ENCODE measurements around the gene PLAAT4.
A peak's percentile ranks its signal among the peaks of the same experiment; 100 is the strongest.
"Not testable (repeated sequence)": the region's sequence is repeated elsewhere in the genome, so short reads cannot be mapped to it uniquely, and the experiment has no call there.

PLAAT4 gene

DNA sequence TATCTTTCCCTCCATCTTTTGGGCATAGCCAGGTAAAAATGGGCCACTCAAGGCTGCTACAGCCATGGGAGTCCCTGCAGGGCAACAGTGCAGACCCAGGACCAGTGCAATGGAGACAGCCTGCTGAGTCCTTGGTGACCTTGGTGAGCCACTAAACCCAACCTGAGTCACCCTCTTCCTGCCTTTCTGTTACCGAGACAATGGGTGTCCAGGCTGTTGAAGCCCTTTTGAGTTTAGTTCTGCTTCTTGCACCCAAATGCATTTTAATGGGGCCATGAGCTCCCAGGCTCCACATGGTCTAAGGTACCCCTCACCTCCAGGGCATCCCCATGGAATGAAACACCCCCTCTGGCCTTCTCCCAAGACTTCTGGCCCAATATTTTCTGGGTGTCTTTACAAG, 874 bp upstream of the PLAAT4 start:
- peak; percentile 89 for DNase-seq (ENCODE audit: low read depth)
- TF ChIP-seq, protein P1, sequence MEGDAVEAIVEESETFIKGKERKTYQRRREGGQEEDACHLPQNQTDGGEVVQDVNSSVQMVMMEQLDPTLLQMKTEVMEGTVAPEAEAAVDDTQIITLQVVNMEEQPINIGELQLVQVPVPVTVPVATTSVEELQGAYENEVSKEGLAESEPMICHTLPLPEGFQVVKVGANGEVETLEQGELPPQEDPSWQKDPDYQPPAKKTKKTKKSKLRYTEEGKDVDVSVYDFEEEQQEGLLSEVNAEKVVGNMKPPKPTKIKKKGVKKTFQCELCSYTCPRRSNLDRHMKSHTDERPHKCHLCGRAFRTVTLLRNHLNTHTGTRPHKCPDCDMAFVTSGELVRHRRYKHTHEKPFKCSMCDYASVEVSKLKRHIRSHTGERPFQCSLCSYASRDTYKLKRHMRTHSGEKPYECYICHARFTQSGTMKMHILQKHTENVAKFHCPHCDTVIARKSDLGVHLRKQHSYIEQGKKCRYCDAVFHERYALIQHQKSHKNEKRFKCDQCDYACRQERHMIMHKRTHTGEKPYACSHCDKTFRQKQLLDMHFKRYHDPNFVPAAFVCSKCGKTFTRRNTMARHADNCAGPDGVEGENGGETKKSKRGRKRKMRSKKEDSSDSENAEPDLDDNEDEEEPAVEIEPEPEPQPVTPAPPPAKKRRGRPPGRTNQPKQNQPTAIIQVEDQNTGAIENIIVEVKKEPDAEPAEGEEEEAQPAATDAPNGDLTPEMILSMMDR (IDR thresholded peaks at IDR 0.05; ENCODE audit: low read depth, low read length): no peak
- TF ChIP-seq POLR2A (IDR thresholded peaks at IDR 0.05; ENCODE audit: extremely low read depth, insufficient read length) (no peak), MYC (IDR thresholded peaks at IDR 0.05; ENCODE audit: low read depth, low read length) (no peak), MAX (IDR thresholded peaks at IDR 0.05; ENCODE audit: low read depth, low read length) (peak; percentile 50; the same call in 1 of the 2 replicates)
- no peak overlapping the region for H3K4me3 ChIP-seq (ENCODE audit: low read depth, low read length)

DNA sequence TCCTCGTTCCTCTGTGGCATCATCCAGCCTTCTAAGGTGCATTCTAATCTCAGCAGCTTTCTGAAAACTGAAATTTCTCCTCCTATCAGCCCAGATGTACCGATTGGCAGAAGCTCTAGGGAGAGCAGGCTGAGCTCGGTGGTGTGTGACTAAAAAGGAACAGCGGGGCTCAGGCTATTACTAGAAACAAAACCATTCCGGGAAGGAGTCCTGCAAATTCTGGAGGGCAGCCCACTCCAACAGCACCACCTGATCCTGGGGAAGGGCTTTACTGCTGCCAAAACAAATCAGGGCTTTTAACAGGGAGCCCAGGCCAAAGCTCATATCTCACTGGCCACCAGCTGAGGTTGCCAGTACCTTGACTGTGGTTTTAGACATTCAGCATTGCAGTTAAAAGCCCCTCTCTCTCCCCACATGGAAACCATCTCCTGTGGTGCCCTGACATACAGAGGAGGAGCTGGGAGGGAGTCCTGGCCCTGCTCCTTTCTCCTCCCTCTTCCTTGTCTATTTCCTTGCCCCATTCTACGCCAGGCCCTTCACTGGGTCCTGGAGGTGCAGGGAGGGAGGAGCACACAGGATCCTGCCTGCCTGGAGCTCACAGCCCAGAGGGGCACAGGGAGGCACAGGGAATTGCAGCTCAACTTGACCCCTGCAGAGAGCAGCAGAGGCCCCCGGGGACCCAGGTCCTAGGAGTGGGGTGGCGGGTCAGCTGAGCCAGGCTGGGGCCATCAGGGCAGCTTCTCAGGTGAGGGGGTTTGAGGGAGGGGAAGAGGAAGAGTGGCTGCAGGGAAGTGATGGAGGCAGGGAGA, 889 bp downstream of the PLAAT4 start:
- DNase-seq (ENCODE audit: low read depth): no peak
- TF ChIP-seq MAX (IDR thresholded peaks at IDR 0.05; ENCODE audit: low read depth, low read length) (no peak), MYC (IDR thresholded peaks at IDR 0.05; ENCODE audit: low read depth, low read length) (no peak), POLR2A (IDR thresholded peaks at IDR 0.05; ENCODE audit: extremely low read depth, insufficient read length) (no peak)
- TF ChIP-seq, protein P1 (IDR thresholded peaks at IDR 0.05; ENCODE audit: low read depth, low read length): no peak
- no peak overlapping the region for H3K4me3 ChIP-seq (ENCODE audit: low read depth, low read length)

DNA sequence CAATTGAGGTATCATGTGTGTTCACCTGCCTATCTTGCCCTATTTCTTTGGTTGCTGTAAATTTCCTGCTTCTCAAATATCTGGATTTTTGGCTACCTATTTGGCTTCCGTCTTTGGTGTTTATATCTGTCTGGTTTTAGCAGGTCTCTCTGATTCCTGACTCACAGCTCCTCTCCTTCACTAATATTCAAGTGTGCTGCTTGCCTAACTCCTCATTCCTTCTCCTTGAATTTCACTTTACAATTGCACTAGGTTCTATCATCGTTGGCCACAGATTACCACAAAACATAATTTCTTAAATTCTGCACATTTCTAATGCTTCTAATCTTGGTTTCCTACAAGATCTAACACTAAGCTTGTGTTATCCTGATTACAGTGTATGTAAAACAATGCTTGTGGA, 5.9 kb downstream of the PLAAT4 start:
- DNase-seq (ENCODE audit: low read depth); H3K4me3 ChIP-seq (ENCODE audit: low read depth, low read length): not testable (repeated sequence)

GRCh38 chr11:63543711-63544110, 7.1 kb downstream of the PLAAT4 start:
- DNase-seq (ENCODE audit: low read depth): no peak
- TF ChIP-seq, protein P1 (IDR thresholded peaks at IDR 0.05; ENCODE audit: low read depth, low read length): no peak
- no peak for TF ChIP-seq MYC (IDR thresholded peaks at IDR 0.05; ENCODE audit: low read depth, low read length)
- no peak for TF ChIP-seq MAX (IDR thresholded peaks at IDR 0.05; ENCODE audit: low read depth, low read length)
- no peak for TF ChIP-seq POLR2A (IDR thresholded peaks at IDR 0.05; ENCODE audit: extremely low read depth, insufficient read length)

GRCh38 chr11:63547061-63547460, 10.5 kb downstream of the PLAAT4 start:
- DNase-seq (ENCODE audit: low read depth): no peak
- H3K4me3 ChIP-seq (ENCODE audit: low read depth, low read length): no peak overlapping the region
- no peak for TF ChIP-seq POLR2A (IDR thresholded peaks at IDR 0.05; ENCODE audit: extremely low read depth, insufficient read length)
- TF ChIP-seq MYC (IDR thresholded peaks at IDR 0.05; ENCODE audit: low read depth, low read length): no peak
- TF ChIP-seq, protein P1 (IDR thresholded peaks at IDR 0.05; ENCODE audit: low read depth, low read length): no peak
- no peak for TF ChIP-seq MAX (IDR thresholded peaks at IDR 0.05; ENCODE audit: low read depth, low read length)

More at GRCh38 chr11:63543711-63544110, 7.1 kb downstream of the PLAAT4 start:
- H3K4me3 ChIP-seq (ENCODE audit: low read depth, low read length): no peak overlapping the region

DNA sequence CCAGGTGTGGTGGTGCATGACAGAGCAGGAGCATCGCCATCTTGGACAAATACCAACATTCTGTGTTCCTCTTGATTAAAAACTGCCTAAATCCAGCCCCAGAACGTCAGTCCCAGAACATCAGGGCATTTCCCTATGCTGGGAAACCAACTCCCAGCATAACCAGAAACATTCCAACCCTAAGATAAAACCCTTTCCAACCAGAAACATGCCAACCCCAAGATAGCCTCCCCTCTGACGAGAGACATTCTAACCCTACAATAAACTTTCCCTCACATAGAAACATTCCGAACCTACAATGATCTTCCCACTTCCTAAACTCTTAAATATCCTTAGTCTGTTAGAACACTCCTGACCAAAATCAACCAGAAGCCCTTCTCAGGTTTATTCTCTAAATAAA, 11.6 kb downstream of the PLAAT4 start:
- DNase-seq (ENCODE audit: low read depth): no peak
- no peak overlapping the region for H3K4me3 ChIP-seq (ENCODE audit: low read depth, low read length)
- TF ChIP-seq MAX (IDR thresholded peaks at IDR 0.05; ENCODE audit: low read depth, low read length) (no peak), MYC (IDR thresholded peaks at IDR 0.05; ENCODE audit: low read depth, low read length) (no peak), POLR2A (IDR thresholded peaks at IDR 0.05; ENCODE audit: extremely low read depth, insufficient read length) (no peak)
- TF ChIP-seq, protein P1 (IDR thresholded peaks at IDR 0.05; ENCODE audit: low read depth, low read length): no peak
